Erythroblast (primary cell): ENCODE results near the gene PSTK.

ENCODE experiments used
- DNase-seq, 2 experiments: peaks; one replicate each; lab custom pipeline; 2025; lab: John Stamatoyannopoulos, UW
- GATA1 ChIP-seq: IDR thresholded peaks from 2 replicates; pipeline ENCODE4 v1.6.1; 2011; ENCODE audit warnings: low read depth, mild to moderate bottlenecking, control low read depth, low read length, moderate library complexity
- POLR2A ChIP-seq: IDR thresholded peaks from 2 replicates; pipeline ENCODE4 v1.6.1; 2011; ENCODE audit warnings: mild to moderate bottlenecking, low read length

Gene PSTK, protein sequence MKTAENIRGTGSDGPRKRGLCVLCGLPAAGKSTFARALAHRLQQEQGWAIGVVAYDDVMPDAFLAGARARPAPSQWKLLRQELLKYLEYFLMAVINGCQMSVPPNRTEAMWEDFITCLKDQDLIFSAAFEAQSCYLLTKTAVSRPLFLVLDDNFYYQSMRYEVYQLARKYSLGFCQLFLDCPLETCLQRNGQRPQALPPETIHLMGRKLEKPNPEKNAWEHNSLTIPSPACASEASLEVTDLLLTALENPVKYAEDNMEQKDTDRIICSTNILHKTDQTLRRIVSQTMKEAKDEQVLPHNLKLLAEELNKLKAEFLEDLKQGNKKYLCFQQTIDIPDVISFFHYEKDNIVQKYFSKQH

DNA sequence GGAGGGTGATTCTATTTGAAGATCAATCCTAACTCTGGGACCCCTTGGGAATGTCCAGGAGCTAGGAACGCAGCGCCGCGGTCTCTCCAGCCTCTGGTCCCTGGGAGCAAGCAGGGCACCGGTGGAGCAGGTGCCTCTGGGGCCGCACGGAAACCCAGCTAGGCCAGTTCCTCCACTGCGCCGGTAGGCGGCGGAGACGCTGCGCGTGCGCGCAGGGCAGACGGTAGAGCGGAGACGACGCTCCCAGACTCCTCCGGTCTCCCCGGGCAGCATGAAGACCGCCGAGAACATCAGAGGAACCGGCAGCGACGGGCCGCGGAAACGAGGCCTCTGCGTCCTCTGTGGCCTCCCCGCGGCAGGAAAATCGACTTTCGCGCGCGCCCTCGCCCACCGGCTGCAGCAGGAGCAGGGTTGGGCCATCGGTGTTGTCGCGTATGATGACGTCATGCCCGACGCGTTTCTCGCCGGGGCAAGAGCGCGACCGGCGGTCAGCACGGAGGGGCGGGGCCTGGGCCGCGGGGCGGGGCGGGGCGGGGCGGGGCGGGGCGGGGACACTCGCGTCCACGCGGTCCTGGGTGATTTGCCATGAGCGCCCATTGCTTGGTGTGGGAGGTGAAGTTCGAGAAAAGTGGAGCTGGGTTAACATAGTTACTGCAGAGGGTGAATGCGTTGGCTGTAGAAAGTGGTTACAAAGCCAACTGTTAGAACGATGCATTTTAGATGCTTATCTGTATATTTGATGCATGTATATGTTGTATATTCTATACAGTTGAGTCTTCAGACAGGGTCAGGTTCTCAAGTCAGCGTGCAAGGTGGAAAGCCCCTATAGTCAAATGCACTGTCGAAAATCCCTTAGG, at the start of gene PSTK:
Gene PSTK (plus strand): TSS at position 193 of the 857 bp plus-strand sequence. CDS start 79 bp downstream, at position 272.
- peak; percentile 95 to 97 for DNase-seq
- TF ChIP-seq GATA1 (no peak), POLR2A (peak; percentile 86)

GRCh38 chr10:122931088-122931906, 48.9 kb upstream of the PSTK start:
- TF ChIP-seq GATA1 (no peak), POLR2A (no peak)
- DNase-seq, result peak; percentile 90 to 93

DNA sequence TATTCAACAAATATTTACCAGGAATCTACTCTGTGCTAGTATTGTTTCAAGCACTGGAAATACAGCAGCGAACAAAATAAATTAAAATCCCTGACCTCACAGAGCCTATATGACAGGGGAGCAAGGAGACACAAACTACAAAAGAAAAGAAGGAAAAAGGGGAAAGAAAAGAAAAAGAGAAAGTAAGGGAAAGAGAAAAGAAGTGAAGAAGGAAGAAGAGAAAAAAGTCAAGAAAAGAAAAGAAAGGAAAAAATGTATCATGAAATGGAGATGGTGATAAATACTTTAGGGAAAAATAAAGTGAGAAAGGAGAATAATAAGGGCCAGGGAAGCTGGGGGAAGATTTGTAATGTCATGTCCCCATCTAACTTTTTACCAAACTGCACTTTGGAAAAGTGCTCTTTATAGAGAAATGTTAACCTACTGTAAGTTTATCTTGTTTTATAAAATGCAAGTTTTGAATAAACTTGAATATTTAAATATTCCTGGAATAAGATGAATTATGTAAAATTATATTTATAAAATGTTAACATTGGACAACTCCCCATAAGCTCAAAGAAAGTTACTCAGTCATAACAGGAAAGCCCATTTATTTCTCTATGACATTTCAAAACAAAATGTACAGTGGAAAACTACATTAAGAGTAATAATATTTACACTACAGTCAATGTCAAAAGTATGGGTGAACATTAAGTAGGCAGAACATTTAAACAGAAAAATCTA, 40.9 kb upstream of the PSTK start:
- peak in 1 of 2 experiments; percentile 19 for DNase-seq
- TF ChIP-seq POLR2A, result no peak
- no peak for TF ChIP-seq GATA1

- peak; percentile 53 to 74 for DNase-seq
- no peak for TF ChIP-seq POLR2A
- TF ChIP-seq GATA1, result no peak
These were observed 40.2 kb upstream of the PSTK start for GRCh38 chr10:122939856-122940543.

DNA sequence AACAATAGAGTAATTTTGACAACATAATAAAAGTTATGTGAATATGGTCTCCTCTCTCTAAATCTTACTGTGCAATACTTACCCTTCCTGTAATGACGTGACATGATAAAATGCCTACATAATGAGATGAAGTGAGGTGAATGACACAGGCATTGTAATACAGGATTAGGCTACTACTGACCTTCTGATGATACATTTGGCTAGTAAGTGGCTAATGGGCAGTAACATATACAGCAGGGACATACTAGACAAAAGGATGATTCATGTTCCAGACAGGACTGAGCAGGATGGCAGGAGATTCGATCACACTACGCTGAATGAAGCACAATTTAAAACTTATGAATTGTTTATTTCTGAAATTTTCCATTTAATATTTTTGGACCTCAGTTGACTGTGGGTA, 30.9 kb upstream of the PSTK start:
- TF ChIP-seq POLR2A, result no peak
- TF ChIP-seq GATA1, result no peak
- no peak for DNase-seq

- peak; percentile 99 for DNase-seq
- TF ChIP-seq GATA1, result no peak
- TF ChIP-seq POLR2A, result peak; percentile 88
These were observed 26.1 kb upstream of the PSTK start, which contains the start of gene C10orf88 for GRCh38 chr10:122953902-122954730. TSS of gene C10orf88 (minus strand) at chr10:122954227. CDS start at chr10:122954178, 49 bp downstream.

GRCh38 chr10:122954731-122955050, 25.5 kb upstream of the PSTK start:
- no peak for DNase-seq
- TF ChIP-seq GATA1, result no peak
- no peak for TF ChIP-seq POLR2A

DNA sequence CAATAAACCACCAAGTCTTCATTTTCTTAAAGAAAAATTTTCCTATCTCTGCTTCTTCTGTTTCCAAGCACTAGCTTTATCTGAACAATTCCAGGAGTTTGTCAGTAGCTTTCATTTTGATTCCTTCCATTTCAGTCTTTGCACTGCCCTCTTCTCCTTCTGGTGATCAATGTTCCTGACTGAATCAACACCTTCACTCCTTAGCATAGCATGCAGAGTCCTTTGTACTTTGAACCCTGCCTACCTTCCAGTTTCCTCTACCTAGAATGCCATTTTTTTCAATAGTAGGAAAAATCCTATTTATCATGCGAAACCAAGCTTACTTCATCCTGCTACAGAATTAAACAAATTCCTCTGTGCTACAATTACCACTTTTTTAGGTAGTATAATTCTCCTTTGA, 24.3 kb upstream of the PSTK start:
- DNase-seq, result no peak
- TF ChIP-seq GATA1 (no peak), POLR2A (no peak)

- TF ChIP-seq POLR2A (no peak), GATA1 (no peak)
- DNase-seq, result no peak
These were observed 22.7 kb upstream of the PSTK start for GRCh38 chr10:122957474-122957873.

DNA sequence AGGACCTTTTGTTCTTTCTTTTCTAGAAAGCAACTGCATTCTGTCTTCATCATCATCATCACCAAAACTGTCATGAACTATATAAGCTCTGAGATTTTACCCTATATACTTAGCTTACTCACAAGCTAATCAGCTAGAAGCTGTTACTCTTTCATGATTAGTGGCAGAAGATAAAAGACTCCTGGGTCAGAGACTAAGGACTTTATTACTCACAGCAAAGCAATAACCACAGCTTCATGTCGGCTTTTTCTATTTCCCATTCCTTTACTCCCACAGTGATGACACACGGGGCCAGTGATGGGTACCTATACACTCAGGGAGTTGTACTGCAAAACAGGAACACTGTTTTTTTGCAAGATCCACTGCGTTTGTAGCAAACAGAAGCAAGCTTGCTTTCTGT, 17.8 kb upstream of the PSTK start:
- no peak for DNase-seq
- TF ChIP-seq GATA1 (no peak), POLR2A (no peak)

GRCh38 chr10:122966879-122967278, 13.3 kb upstream of the PSTK start:
- DNase-seq, result peak; percentile 13 to 32
- TF ChIP-seq POLR2A, result no peak
- no peak for TF ChIP-seq GATA1
